Endothelial cell of umbilical vein (primary cell): Measurements from ENCODE around the gene SNUPN.

Source experiments
- CTCF ChIP-seq, 2 donors: IDR thresholded peaks; 1 replicate in 1 of 2; 2 replicates in 1 of 2; pipeline ENCODE4 v1.5.1; 2011; ENCODE audit warnings: low read length in 2 of 2, mild to moderate bottlenecking in 2 of 2, moderate library complexity in 2 of 2, control low read depth in 1 of 2, inconsistent platforms in 1 of 2, low read depth in 1 of 2; ENCODE audit not compliant: insufficient read depth in 1 of 2; ENCODE audit errors: extremely low read depth in 1 of 2
- EZH2 ChIP-seq: IDR thresholded peaks from 2 replicates; pipeline ENCODE4 v1.6.1; 2012; ENCODE audit warnings: borderline replicate concordance, low read depth, mild to moderate bottlenecking, moderate library complexity, low read length, inconsistent platforms; ENCODE audit not compliant: severe bottlenecking
- FOS ChIP-seq: IDR thresholded peaks from 2 replicates; pipeline ENCODE4 v1.6.1; 2011; ENCODE audit warnings: mild to moderate bottlenecking, low read length, moderate library complexity, borderline replicate concordance; ENCODE audit not compliant: insufficient read depth
- JUN ChIP-seq: IDR thresholded peaks from 2 replicates; pipeline ENCODE4 v1.6.1; 2011; ENCODE audit warnings: borderline replicate concordance, low read depth; ENCODE audit not compliant: insufficient read length, insufficient read depth
- MAX ChIP-seq: IDR thresholded peaks from 2 replicates; pipeline ENCODE4 v1.6.1; 2011; ENCODE audit not compliant: insufficient read depth, insufficient read length
- MYC ChIP-seq: IDR thresholded peaks from one replicate; pipeline ENCODE4 v1.6.1; 2011; ENCODE audit warnings: mild to moderate bottlenecking, low read depth, low read length
- POLR2A ChIP-seq: IDR thresholded peaks from 2 replicates; pipeline ENCODE4 v1.6.1; 2012; ENCODE audit warnings: low read depth, mild to moderate bottlenecking, control low read depth, low read length
- POLR2AphosphoS5 ChIP-seq: IDR thresholded peaks from 2 replicates; pipeline ENCODE4 v1.6.1; 2012; ENCODE audit warnings: low read depth, mild to moderate bottlenecking, control low read depth, low read length, moderate library complexity; ENCODE audit not compliant: insufficient read depth

- TF ChIP-seq CTCF (IDR thresholded peaks at IDR 0.05; ENCODE audit: extremely low read depth in 1 of 2, insufficient read depth in 1 of 2, low read depth in 1 of 2, low read length in 2 of 2) (no peak), MYC (peak; percentile 80), POLR2AphosphoS5 (peak; percentile 33), EZH2 (no peak), POLR2A (no peak), FOS (no peak), MAX (peak; percentile 96), JUN (peak; percentile 96)
These were observed 41.4 kb upstream of the SNUPN start for GRCh38 chr15:75666823-75667501.
